GM12892 (cell line): ENCODE measurements around the gene SAPCD1.

Experiments used
- POLR2A ChIP-seq: IDR thresholded peaks from 2 replicates; pipeline ENCODE4 v1.6.1; 2011; ENCODE audit warnings: low read depth, low read length, control low read depth
- POLR2AphosphoS5 ChIP-seq: IDR thresholded peaks from 2 replicates; pipeline ENCODE4 v1.6.1; 2011; ENCODE audit warnings: low read depth, low read length, control low read depth

GRCh38 chr6:31739639-31740396 is 22.6 kb upstream of the SAPCD1 start, which contains the start of gene MSH5:
- TF ChIP-seq POLR2A (peak; percentile 78), POLR2AphosphoS5 (peak; percentile 69)
